ENCODE measurements around the gene SRL.

The SRL gene

GRCh38 chr16:4200000-4200780 is 41.7 kb downstream of the SRL start:
- peak; percentile 62 to 69 for DNase-seq

GRCh38 chr16:4198816-4199215 is 43.1 kb downstream of the SRL start:
- DNase-seq: no peak

GRCh38 chr16:4194661-4195060 is 47.2 kb downstream of the SRL start:
- peak; percentile 85 to 92 for DNase-seq

GRCh38 chr16:4193920-4194319 is 48.0 kb downstream of the SRL start:
- peak; percentile 41 to 49 for DNase-seq

- DNase-seq: no peak
Measured at GRCh38 chr16:4192206-4192605, 49.7 kb downstream of the SRL start.

GRCh38 chr16:4190712-4191333 is 51.1 kb downstream of the SRL start:
- DNase-seq: no peak

GRCh38 chr16:4190086-4190485 is 51.8 kb downstream of the SRL start:
- DNase-seq: no peak

- no peak for DNase-seq
Measured at GRCh38 chr16:4184038-4184702, 57.7 kb downstream of the SRL start.

- peak; percentile 98 to 99 for DNase-seq
Measured at GRCh38 chr16:4183237-4184037, 58.4 kb downstream of the SRL start.

GRCh38 chr16:4182581-4183236 is 59.2 kb downstream of the SRL start:
- peak; percentile 80 to 88 for DNase-seq

GRCh38 chr16:4180511-4180910 is 61.4 kb downstream of the SRL start:
- DNase-seq: peak; percentile 68 to 76

- DNase-seq: no peak
Measured at GRCh38 chr16:4179763-4180260, 62.1 kb downstream of the SRL start.

- peak; percentile 93 for DNase-seq
Measured at GRCh38 chr16:4179020-4179419, 62.9 kb downstream of the SRL start.

GRCh38 chr16:4178468-4179010 is 63.3 kb downstream of the SRL start:
- no peak for DNase-seq

- peak; percentile 55 to 83 for DNase-seq
Measured at GRCh38 chr16:4176906-4177417, 64.9 kb downstream of the SRL start.

GRCh38 chr16:4175849-4176248 is 66.0 kb downstream of the SRL start:
- DNase-seq: no peak

- no peak for DNase-seq
Measured at GRCh38 chr16:4172070-4172469, 69.8 kb downstream of the SRL start.

- no peak for DNase-seq
Measured at GRCh38 chr16:4169415-4169814, 72.5 kb downstream of the SRL start.

GRCh38 chr16:4166821-4167220 is 75.1 kb downstream of the SRL start:
- no peak for DNase-seq

- peak; percentile 73 for DNase-seq
Measured at GRCh38 chr16:4160658-4161430, 81.0 kb downstream of the SRL start.

- DNase-seq: no peak
Measured at GRCh38 chr16:4159726-4160125, 82.2 kb downstream of the SRL start.
